ENCODE measurements around the gene KAT2A.

Gene KAT2A

DNA sequence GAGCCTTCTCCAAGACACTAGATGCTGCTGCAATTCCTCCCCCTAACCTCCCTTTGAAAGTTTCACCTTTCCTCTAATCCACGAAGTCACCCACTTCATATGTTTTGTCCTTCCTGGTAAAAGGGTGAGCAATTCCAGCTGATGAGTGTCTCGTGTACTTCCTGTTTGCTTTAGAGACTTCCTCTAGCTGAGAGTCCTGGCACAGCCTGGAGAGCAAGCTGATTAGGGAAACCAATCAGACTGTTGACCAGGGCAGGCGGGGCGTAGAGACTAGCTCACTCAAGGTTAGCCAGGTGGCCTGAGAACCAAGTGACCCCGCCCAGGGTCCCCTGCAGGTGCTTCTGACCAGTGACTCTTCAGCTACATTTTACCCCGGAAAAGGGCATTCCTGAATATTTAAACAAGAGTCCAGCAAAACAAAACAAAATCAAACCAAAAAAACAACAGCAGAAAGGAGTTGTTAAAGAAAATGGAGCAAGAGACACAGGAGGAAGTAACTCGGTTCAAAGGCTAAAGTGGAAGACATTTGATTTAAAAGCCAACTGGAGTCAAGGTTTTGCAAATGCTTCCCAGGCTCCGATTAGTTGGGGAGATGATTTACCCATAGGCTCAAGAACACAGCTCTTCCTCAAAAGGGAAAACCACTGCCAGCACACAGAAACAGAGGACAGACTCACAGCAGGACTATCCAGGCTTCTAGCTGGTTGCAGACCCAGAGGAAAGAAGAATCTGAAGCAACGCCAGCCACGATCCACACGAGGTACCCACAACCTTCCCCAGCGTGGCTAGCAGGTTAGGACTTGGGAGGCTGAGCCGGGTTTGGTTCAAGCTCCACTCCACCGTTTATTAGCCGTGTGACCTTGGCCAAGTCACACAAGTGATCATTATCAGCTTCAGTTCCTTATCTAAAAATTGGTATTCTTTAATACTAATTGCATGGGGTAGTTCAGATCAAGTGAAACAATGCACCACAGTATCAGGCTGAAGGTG is 14.8 kb upstream of the KAT2A start:
- DNase-seq (ENCODE audit: low spot score) = no peak

DNA sequence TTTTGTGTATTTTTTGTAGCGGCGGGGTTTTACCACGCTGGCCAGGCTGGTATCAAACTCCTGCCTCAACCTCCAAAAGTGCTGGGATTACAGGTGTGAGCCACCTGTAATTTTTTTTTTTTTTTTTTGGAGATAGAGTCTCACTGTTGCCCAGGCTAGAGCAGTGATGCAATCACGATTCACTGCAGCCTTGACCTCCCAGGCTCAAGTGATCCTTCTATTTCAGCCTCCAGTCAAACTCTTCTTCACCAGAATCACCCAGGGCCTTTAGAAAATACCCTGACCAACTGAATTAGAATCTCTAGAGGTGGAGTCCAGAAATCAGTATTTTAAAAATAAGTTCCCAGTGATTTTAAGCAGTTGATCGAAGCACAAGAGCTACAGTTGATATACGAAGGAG is 14.0 kb upstream of the KAT2A start:
- no peak for DNase-seq (ENCODE audit: low spot score)

DNA sequence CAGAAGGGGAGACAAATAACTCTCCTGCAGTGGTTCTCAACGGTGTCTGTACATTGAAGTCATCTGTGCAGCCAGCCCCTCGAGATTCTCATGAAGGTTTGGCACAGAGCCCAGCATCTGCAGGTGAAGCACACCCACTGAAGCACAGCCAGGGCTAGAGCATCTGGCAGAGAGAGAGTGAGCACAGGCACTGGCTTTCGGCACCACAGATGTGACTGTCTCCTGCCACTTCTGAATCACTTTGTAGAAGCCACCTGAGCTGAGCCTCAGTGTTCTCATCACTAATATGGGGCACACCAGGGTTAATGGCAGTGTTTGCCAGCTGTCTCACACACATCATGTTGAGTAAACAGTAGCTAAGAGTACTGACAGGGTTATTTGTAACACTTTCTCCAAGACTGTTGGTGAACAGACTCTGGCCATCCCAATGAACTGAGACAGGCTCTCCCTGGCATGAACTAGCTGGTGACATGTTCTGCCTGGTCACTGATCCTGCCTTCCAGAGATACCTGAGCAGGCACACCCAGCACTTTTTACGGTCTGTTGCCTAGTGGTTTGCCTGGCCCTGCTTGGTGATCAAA is 12.4 kb upstream of the KAT2A start:
- DNase-seq (ENCODE audit: low spot score) = no peak

DNA sequence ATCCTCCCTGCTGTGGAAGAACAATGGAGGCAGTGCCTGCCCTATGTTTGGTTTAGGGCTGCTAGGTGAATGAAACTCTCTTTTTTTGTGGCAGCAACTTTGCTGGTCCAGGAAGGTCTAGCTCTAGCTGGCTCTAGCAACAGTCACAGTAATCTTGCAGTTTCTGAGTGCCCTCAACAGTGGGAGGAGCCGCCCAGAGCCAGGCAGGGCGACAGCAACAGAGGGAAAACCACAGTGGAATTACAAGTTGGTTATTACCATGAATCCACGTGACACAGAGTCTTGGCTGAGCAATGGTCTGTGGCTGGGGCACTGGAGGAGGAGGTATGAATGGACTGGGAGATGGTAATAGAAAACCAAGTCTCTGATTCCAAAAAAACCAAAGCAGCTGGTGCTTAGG is 11.8 kb upstream of the KAT2A start:
- DNase-seq (ENCODE audit: low spot score) = no peak

DNA sequence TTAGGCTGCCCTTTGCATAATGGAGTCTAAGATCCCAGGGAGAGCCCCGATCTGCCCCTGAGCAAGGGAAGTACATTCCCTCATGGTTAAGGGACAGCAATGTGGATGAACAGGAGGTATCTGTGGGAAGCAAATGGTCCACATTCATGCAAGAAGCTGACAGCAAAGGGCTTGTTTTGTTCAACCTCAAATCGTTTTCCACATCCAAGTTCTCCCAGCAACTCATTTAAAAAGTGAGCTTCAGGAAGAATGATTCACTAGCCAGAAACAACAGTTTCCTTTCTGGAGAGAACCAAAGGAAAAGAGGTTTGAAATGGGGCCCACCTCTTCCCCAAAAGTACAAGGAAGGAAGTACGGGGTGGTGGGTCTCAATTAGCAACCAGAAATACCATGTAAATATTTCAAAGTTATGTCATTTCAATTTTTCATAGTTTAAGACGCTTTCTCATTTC is 10.8 kb upstream of the KAT2A start:
- no peak for DNase-seq (ENCODE audit: low spot score)

DNA sequence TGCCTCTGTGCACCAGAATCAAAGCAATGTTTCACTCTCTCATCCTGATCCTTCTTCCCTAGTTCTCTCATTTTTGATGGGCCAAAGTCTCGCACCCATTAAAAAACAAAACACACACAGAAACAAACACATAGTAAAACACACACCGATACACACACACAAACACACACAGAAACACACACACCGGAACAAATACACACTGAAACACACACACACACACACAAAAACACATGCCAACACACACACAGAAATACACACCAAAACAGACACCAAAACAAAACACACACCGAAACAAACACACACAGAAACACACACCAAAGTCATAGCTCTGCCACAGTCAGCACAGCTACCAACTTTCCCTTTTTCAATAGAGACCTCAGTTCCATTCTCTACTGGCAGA is 10.1 kb upstream of the KAT2A start:
- DNase-seq (ENCODE audit: low spot score) = no peak

DNA sequence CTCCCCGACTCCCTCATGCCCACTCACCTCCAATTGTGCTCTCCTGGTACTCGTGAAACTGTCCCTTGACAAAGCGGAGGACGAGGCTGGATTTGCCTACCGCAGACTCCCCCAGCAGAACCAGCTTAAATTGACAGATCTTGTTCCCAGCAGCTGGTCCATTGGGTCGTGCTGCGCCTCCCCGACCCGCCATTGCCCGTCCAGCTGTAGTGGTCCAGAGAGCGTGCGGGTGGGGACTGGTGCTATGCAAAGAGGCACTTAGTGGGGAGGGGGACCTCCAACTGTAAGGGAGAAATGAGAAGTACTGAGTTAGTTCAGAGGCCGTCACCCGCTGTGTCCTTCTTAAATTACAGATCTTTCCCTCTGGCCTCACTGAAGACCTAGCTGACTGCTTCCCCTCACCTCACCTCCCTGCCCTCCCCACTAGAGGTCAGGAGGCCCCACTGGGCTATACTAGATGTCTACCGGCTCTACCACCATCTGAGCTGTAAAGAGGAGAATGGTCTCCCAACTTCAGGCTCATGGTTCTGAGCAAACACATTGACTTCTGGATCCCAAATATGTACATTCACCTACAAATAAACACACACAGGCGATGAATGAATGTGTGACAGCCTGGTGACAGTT is 9.3 kb upstream of the KAT2A start:
- DNase-seq (ENCODE audit: low spot score) = no peak

DNA sequence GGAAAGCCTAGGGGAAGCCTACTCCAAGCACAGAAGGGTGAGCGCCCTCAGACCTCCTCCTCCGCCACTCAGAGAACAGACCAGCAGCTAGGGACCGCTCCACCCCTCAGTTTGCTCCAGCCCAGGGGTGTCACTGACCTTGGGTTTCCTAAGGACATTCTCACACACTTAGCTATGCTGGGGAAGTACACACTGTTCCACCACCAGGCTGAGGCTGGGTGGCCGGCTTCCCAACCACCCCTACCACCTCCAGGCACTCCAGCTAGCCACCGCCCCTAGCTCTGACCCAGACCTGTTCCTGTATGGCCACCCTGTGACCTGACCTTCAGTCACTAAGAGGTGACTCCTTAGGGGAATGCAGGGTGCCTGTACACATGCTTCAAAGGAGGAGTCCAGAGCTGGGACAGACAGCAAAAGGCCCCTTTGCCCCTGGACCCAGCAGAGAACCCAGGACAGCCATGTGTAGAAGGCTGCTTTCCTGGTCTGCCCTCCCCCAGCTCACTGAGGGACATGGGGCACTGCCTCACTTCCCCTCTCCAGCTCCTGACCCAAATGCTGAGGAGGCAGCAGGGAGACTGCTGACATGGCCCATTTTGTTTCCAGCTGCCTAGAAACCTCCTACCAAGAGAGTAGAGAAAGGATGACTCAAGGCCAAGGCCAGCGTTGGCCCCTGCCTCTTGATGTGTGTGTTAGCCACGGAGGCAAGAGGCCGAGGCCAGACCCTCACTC is 8.1 kb upstream of the KAT2A start:
- no peak for DNase-seq (ENCODE audit: low spot score)

DNA sequence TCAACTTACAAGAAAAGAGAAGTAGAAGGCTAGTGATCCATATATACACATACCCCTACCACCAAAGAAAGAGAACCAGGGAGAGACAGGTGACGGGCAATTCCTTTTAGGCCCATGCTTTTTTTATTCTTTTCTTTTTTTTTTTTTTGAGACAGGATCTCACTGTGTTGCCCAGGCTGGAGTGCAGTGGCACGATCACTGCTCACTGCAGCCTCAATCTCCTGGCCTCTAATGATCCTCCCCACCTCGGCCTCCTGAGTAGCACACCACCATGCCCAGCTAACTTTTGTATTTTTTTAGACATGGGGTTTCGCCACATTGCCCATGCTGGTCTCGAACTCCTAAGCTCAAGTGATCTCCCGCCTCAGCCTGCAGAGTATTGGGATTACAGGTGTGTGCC is 6.2 kb upstream of the KAT2A start:
- no peak for DNase-seq (ENCODE audit: low spot score)

DNA sequence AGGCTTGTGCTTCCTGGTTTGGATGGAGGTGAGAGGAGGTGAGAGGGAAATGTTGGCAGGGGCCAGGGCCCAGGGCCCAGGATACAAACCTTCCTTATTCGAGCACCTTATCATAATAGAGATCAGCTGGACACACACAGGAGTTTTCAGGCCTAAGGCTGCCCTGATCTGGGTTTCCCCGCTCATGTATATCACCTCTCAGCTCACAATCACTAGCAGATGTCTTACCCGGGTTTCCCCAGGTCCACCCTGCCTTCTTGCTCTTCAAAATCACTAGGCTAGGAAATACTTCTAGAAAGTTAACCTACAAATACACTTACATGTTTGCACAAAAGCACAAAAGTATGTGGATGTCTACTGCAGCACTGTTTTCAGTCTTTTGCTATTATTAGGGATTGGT is 5.7 kb upstream of the KAT2A start:
- DNase-seq (ENCODE audit: low spot score) = no peak

DNA sequence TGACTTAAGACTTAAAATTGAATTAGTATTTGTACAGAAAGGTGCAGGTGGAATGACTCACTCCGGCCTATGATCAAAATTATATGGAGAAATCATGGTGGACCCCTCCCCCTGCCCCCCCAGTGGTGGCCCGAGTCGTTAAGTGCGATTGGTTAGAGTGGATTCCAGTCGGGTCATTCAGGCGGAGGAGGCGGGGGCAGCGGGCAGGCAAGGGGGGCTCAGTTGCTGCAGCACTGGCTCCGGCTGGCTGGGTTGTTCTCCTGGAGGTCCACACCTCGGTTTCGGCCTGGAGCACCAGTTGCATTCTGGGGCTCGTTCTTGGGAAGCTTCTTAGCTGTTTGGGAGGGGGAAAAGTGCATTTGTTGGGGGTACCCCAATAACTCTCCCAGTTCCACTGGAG is 4.4 kb upstream of the KAT2A start:
- DNase-seq (ENCODE audit: low spot score) = no peak

DNA sequence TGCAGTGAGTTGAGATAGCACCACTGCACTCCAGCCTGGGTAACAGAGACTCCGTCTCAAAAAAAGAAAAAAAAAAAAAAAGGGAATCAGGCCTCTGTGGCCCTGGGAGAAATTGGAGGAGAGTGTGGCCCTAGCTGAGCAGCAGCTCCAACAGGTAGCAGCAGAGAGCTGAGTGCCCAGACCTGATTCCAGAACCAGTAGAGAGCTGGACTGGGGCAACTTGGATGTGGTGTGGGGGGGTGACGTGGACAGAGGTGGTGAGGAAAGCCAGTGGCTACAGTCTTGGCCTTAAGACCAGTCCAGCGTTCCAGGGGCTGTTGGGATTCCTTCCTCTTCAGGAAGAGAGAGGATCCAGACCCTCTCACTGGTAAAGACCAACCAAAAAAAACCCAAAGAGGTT is 3.1 kb upstream of the KAT2A start:
- no peak for DNase-seq (ENCODE audit: low spot score)

DNA sequence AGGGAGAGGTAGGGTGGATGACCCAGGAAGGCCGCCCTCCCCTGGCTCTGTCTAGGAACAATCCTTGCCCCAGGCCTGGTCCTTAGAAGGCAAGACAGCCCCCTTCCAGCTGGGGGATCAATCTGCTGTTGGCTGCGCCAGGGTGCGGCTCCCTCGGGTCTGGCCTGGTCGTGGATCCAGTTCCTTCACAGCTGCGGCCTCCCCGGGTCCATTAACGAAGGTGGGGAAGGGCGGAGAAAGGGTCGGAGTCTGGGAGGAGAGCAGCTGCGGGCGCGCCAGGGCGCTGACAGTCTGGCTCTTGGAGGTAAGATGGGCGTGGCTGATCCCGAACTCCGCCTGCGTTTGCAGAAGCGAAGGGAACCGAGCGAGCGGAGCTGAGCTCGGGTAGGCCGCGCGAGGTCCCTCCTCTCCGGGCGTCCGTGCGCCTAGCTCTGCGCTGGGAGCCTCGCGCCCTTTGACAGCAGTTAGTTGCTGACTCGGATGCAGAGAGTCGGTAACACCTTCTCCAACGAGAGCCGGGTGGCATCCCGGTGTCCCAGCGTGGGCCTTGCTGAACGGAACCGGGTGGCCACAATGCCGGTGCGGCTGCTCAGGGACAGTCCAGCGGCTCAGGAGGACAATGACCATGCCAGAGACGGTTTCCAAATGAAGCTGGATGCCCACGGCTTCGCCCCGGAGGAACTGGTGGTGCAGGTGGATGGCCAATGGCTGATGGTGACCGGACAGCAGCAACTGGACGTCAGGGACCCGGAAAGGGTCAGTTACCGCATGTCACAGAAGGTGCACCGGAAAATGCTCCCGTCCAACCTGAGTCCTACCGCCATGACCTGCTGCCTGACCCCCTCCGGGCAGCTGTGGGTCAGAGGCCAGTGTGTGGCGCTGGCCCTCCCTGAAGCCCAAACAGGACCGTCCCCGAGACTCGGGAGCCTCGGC is 1.5 kb upstream of the KAT2A start, which contains the start of gene HSPB9:
HSPB9 (plus strand) TSS at position 434 of the 933 bp plus-strand sequence; CDS start at position 481, 47 bp downstream.
- DNase-seq (ENCODE audit: low spot score) = no peak

DNA sequence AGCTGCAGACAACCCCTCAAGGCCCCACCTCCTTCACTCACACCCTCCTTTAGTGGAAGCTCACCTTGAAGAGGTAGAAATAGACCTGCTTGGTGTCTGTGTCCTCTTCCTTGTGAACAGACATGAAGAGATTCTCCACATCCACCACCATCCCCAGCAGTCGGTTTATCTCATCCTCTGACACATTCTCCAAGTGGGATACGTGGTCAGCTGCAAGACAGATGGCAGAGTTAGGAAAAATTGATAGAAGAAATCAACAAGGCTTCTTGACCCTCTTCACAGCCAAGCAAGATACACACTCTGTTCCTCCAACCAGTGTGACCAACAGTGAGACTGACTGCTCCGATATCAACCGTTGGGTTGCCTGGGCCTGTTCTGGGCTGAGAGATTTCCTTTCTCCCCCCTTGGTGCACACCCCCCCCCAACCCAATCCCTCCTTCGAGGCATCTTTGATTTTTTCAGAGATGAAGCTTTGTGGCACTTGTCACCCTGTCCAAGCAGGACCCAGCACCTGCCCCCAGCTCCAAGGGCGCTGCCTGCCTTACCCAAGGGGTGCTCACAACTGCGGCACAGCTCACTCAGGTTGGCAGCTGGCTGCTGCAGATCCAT is 902 bp downstream of the KAT2A start:
- DNase-seq (ENCODE audit: low spot score) = no peak

DNA sequence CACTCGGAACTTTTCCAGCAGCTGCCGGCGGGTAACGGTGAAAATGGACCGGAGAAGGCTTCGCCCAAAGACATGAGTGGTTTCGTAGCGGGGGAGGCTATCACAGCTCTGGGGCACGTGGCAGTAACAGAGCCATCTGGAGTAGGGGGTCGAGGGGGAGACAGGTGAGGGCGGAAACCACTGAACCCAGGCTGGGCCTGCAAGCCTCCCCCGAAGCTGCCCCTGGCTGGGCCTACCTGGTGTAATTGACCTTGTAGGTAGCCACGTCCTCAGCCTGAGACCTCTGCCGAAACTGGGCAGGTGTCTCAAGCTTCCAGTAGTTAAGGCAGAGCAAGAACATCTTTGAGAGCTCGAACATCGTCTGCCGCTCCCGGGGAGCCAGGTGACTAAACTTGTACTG is 1.9 kb downstream of the KAT2A start:
- DNase-seq (ENCODE audit: low spot score) = no peak

DNA sequence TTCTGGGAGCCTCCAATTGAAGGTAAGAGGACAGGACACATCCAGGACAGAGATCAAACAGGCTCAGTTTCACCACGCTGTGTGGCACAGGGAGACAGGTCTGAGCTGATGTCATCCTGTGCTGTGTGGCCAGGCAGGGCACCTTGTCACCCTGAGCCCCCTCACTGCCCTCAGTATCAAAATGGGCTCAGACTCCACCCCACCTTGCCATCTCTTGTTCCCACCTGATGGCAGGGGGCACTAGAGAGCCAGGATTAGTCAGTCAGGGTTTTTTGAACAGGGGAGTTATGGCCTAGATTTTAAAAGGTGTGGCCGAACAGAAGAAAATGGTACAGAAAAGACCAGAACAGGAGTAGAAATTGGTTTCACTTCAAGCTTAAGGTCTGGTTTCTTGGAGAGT is 2.6 kb downstream of the KAT2A start:
- no peak for DNase-seq (ENCODE audit: low spot score)

DNA sequence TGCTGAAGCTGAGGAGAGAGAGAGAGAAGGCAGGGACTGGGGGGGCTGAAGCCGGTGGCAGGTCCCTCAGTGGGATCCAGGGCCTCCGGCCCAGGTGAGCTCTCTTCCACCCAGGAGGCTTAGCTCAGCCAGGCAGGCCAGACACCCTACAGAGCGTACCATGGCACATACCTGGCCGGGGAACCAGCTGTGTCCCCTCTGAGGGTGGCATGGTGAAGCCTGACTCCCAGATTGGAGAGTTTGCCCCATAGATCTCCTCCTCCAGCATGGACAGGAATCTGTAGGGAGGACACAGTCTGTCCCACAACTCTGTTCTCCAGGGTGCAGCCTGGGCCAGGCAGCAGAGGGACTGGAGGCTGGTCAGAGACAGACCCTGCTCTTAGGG is 3.0 kb downstream of the KAT2A start:
- no peak for DNase-seq (ENCODE audit: low spot score)

DNA sequence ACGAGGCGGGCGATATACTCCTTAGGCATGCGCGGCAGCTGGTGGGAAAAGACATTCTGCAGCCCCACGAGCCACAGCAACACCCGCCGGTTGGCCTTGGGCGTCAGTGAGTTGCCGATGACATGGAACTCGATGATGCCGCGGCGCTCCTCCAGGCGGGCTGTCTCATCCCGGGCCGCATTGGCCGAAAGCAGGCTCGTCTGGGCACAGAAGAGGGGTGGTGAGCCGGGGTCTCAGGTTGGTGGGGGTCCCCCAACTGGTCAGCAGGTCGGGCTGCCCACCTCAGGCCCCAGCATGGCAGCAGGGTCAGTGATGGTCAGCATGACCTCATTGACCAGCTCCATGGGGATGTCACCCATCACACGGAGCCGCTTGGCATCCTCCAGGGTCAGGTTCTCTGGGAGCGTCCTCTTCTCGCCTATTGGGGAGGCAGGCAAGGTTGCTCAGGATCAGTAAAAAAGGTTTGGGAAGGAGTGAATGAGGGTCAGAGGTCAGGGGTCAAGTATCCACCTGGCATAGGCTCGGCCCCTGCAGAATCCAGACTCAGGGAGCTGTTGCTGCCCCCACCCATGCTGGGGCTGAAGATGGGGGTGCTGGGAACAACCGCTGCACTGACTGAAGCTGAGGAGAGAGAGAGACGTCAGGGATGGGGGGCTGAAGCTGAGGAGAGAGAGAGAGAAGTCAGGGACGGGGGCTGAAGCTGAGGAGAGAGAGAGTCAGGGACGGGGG is 3.6 kb downstream of the KAT2A start:
- no peak for DNase-seq (ENCODE audit: low spot score)

DNA sequence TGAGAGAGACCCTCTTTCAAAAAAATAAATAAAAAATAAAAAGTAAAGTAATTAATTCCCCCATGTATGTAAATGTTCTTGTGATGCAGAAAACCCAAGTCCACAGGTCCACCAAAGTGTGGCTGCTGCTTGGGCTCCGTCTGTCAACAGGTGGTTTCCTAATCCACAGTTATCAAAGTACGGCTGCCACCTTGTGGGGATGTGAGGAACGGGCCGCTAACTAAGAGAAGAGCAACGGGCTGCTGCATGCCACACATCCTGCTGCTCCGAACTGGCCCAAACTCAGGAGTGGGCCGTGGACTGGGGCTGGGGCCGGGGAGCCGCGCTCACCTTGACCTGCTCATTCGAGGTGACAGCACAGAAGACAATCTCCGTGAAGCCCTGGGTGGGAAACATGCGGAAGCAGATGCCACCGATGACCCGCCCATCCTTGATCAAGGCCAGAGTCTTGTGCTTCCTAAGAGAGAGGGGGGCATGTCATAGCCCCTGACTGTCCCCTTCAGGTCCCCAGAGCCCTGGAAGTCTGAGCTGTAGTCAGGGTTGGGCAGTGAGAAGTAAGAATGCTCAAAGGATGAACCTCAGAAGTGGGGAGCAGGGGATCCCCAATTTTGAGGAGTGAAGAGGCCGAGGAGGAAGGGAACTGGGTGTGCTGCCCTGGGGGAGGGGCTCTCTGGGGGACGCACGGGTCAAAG is 4.3 kb downstream of the KAT2A start:
- DNase-seq (ENCODE audit: low spot score) = peak; percentile 86

All from left forelimb (tissue), 1 donor.